ENCODE data around the gene PPP1R14D.

Gene PPP1R14D

DNA sequence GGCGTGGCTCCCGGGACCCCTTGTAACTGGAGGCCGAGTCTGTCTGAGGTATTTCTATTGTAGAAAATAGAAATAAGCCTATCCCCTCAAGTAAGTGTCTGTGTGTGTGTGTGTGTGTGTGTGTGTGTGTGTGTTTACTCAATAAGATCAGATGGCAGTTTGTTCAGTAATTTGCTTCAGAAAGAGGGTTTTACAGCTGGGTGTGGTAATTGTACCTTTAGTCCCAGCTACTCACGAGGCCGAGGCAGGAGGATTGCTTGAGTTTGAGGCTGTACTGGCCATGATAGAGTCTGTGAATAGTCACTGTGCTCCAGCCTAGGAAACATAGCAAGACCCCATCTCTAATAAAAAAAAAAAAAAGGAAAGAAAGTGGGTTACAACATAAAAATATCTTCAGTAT, 24.0 kb upstream of the PPP1R14D start:
- no peak for DNase-seq (ENCODE audit: low spot score)

DNA sequence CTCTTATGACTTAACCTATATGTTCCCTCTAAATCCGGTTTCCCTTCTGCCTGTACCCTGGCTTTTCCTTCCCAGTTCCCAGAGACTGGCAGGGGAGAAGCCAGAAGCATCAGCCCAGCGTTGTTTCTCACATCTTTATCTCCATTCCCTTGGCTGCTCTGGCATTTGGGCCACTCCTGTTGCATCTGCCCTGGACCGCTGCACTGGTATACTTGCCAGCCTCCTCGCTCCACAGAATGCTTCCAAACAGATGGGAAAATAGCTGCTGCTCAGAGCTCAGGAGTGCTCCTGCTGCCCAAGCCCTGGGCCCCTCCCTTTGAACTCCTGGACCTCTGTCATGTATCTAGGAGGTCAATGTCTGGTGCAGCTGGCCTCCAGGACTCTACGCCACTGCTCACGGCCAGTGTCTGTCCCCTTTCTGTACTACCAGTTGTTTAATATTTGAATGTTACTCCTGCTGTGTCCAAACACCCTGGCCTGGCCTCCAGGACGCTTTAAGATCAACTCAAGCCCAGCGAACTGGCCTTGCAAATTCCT, 22.1 kb upstream of the PPP1R14D start:
- DNase-seq (ENCODE audit: low spot score) = no peak

DNA sequence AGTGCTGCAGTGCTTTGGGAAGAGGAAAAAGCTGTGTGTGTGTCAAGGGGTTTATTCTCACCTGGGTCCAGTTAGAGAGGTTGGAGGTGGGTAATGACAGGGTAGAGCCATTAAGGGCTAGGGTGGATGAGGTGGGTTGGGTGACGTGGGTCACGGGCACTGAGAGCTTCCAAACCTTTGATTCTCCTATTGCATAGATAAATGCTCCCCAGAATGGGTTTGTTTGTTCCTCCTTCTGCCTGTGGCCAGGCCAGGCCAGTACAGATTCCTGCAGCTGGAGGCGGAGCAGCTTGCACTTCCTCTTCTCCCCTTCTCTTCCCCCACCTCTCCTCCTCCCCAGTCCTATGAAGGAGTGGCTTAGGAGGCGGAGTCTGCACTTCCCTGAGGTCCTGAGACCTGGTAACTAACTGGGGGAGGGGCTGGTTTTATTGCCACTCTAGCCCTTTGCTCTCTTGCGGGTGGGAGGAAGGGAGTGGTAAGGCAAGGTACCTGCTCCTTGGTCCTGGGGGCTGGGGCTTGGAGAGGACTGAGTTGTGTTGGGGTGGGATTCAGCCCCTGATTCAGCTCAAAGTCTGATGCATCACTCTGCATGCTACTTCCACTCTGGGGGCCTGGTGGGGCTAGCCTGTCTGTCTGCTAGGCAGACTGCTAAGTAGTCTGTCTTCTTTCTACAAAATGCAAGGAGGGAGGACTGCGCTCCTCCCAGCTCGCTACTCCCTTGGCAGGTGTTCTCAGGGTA, 18.9 kb upstream of the PPP1R14D start:
- DNase-seq (ENCODE audit: low spot score) = peak; percentile 41

DNA sequence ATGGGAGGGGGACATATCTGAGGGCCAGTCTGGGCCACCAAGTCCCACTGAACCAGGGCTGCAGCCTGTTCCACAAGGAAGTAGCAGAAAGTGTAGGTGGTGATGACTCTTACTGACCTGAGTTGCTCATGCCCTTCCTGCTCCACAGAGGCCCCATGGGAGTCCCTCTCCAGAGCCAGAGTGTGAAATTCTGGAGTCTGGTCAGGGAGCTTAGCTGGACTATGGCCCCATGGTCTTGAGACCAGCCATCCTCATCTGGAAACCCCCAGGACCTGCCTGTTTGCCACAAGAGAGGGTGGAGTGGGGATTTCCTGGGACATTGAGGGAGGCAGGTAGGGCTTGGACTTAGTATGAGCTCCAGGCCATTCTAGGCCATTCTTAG, 18.3 kb upstream of the PPP1R14D start:
- DNase-seq (ENCODE audit: low spot score) = no peak

DNA sequence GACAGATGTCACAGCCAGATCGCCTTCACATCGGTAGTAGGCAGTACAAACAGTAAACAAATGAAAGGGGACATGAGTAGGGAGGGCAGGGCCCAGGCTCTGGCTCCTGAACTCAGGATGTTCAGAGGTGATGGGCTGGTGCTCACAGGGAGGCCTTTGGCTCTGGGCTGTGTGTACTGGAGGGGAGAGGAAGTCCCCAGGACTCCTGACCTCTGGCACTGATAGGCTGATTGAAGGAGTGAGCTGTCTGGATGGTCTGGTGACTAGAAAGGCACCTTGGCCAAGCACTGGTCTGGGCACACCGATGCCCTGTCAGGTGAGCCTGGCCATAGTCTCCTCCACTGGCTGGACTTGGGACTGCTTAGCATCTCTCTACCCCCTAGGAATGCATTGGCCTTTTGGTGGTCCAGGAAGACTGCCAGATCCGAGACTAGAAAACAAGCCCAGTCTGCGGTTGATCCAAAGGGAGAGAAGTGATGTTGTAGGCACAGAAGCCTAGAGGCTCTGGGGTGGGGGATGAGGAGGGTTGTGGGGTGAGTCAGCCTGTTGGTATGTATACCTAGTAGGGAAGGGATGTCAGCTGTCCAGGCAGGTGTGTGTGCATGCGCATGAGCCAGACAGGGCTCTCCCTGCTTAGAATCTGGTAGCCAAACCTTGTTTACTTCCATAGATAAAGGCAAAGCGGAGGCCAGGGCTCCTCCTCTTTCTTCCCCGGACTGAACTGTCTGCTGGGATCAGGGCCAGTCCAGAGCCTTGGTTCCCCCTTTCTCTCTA, 17.2 kb upstream of the PPP1R14D start:
- DNase-seq (ENCODE audit: low spot score) = no peak

DNA sequence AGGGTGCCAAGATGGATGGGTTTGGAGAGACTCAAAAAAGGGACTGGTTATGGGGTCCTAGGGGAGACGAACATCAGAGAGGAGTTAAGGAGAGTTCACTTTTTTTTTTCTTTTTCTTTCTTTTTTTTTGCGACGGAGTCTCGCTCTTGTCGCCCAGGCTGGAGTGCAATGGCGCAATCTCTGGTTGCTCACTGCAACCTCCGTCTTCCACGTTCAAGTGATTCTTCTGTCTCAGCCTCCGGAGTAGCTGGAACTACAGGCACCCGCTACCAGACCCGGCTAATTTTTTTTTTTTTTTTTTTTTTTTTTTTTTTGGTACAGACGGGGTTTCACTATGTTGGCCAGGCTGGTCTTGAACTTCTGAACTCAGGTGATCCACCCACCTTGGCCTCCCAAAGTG, 16.5 kb upstream of the PPP1R14D start:
- no peak for DNase-seq (ENCODE audit: low spot score)

DNA sequence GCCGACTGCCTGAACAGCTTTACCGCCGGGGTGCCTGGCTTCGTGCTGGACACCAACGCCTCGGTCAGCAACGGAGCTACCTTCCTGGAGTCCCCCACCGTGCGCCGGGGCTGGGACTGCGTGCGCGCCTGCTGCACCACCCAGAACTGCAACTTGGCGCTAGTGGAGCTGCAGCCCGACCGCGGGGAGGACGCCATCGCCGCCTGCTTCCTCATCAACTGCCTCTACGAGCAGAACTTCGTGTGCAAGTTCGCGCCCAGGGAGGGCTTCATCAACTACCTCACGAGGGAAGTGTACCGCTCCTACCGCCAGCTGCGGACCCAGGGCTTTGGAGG, 16.2 kb upstream of the PPP1R14D start:
- DNase-seq (ENCODE audit: low spot score) = no peak

DNA sequence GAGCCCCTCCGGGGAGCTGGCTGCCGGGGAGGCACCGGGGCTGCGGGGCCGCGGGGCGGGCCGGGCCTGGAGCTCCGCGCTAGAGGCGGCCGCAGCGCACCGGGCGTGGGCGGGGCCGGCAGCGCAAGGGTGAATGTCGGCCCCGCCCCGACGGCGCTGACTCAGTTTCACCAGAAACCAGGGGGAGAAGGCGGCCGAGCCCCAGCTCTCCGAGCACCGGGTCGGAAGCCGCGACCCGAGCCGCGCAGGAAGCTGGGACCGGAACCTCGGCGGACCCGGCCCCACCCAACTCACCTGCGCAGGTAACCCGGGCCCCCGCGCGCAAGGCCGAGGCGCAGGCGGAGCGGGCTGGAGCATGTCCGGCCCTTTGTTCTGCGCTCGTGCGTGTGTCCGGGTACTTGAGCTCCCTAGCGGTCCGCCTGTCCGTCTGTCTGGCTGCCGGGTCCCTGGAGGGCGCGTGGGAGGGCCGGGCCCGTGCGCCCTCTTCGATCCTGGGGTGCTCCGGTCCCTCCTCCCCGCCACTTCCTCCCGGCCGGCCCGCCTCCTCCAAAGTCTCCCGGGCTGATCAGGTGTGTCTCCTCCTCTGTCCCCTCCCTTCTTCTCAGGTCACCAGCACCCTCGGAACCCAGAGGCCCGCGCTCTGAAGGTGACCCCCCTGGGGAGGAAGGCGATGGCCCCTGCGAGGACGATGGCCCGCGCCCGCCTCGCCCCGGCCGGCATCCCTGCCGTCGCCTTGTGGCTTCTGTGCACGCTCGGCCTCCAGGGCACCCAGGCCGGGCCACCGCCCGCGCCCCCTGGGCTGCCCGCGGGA, 15.6 kb upstream of the PPP1R14D start, which contains the start of gene SPINT1:
SPINT1 (plus strand) TSS at position 164 of the 811 bp plus-strand sequence; CDS start at position 671, 507 bp downstream.
- no peak for DNase-seq (ENCODE audit: low spot score)

DNA sequence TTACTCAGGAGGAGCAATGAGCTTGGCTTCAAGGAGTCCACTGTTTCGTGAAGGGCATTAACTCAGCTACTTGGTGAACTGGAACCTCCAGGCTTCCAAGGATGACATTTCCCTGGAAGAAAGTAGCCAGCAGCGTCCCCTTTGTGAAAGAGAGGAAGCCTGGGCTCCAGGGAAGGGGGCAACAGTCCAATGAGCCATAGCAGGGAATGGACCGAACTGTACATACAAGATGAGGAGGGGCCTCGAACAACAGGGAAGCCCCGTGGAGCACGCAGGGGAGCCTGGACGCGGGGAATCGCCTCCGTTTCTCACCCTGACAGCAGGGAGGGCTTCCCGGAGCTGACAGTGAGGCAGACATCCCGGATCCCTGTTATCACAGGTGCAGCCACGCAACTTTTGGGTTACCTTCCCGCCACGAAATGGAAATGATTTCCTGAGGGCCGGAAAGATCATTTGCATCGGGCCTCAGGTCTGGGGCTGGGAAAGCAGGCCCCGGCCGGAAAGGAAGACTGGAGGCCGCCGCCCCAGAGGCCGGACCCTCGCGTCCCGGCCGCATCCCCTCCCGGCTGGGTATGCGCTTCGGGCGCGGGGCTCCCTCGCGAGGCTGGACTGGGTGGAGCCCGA, 14.9 kb upstream of the PPP1R14D start:
- no peak for DNase-seq (ENCODE audit: low spot score)

DNA sequence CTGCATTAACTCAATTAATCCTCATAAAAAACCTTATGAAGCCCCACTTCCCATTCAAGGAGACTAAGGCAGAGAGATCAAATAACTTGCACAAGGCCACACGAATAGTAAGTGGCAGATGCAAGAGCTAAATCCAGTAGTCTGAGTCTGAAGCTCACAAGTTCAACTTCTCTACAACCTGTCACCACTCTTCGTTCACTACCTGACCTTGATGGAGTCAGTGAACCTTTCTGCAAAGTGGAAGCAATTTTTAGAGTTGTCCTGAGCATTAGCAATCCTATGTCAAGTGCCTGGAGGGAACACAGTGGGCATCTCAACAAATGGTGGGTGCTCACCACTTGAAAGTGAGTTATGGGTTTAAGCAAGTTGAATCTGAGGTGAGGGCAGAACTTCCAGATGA, 13.2 kb upstream of the PPP1R14D start:
- no peak for DNase-seq (ENCODE audit: low spot score)

DNA sequence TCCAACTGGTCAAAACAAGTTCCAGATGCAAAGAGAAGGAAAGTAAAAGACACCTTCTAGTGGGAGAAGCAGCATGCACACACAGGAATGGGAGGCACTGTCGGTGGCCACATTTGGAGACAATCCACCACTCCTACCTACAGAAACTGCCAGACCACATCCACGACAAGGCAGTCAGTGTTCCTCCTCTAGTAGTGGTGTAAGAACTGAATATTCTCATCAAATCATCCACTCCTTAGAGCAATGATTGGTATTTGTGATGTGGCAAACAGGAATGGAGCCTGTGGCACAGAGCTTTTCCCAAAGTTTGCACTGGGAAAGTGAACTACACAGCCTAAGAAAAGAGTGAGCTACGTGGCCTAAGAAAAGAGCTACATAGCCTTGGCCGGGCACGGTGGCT, 10.2 kb upstream of the PPP1R14D start:
- DNase-seq (ENCODE audit: low spot score) = no peak

DNA sequence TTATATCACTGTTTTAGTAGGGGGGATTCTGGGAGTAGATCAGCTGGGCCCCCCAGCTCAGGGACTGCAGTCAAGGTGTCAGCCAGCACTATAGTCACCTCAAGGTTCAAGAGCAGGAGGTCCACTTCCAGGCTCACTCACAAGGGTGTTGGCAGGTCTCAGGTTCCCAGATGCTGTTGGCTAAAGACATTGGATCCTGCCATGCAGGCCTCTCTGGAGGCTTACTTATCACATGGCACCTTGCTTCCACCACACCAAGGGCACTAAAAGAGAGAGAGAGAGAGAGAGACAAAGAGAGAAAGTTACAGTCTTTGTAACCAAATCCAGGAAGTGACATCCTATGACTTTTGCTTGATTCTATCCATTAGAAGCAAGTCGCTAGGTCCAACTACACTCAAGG, 7.5 kb upstream of the PPP1R14D start:
- no peak for DNase-seq (ENCODE audit: low spot score)

DNA sequence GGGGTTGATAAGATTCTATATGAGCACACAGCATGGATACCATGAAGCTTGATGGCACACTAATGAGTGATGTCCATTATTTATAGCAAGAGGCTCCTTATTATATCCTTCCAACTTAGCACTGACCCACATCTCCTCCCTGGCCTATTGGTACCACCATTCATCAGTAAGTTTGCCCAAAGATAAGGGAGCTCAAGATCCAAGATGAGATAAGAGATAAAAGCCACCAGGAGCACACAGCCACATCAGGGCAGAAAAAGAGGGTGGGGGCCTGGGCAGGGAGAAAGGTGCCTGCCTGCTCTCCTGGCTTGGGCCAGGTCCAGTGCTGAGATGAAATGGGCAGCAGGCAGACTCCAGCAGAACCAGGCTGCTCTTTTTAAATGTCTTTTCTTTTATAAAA, 4.4 kb upstream of the PPP1R14D start:
- no peak for DNase-seq (ENCODE audit: low spot score)

DNA sequence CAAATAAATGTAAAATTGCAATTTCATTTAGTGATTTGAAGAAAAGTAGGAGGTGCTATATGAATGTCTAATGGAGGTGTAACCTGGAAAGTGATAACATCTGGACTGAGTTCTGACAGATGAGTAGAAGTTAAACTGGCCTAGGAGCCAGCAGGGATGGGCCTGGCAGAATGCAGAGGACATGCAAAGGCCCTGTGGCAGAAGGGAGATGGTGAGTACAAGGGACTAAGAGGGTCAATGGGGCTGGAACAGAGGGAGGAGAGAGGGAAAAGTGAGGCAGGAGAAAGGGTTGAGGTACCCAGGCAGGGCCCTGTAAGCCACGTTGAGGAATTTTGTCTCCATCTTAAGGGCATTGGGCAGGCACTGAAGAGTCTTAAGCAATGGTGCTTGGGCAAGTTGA, 3.4 kb upstream of the PPP1R14D start:
- no peak for DNase-seq (ENCODE audit: low spot score)

DNA sequence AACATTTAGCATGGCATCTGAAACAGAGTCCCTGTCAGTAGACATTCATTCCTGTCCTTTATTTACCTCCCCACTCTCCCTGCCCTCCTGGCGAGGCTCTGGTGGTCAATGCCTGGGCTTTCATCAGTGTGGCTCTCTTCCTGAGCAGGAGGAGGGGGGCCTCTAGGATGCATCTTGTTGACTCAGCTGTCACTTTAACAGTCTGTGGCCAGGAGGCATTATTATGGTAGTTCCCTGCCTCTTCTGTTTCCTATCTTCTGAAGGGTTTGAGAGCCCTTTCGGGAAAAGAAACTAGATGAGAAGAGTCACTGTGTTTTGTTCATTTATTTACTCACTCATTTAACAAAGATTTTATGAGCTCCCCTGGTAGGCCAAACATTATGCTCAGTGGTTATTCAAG, 2.4 kb upstream of the PPP1R14D start:
- DNase-seq (ENCODE audit: low spot score) = no peak

DNA sequence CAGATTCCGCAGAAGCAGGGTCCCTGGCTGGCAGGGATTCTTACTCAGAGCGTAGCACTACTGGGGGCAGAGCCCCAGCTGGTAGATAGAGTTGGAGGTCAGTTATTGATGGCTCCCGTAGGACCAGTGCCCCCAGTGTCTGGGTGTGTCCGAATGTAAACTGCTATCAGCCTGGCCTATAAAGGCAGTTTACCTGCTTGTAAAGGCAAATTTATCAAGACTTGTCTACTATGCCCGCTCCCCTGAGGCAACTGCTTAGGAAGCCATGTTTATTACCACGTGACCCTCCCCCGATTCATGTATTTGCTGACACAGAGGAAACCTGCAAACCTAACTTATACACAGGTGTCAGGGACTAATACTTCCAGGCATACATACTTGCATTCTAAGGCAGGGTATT, 607 bp upstream of the PPP1R14D start:
- DNase-seq (ENCODE audit: low spot score) = no peak

DNA sequence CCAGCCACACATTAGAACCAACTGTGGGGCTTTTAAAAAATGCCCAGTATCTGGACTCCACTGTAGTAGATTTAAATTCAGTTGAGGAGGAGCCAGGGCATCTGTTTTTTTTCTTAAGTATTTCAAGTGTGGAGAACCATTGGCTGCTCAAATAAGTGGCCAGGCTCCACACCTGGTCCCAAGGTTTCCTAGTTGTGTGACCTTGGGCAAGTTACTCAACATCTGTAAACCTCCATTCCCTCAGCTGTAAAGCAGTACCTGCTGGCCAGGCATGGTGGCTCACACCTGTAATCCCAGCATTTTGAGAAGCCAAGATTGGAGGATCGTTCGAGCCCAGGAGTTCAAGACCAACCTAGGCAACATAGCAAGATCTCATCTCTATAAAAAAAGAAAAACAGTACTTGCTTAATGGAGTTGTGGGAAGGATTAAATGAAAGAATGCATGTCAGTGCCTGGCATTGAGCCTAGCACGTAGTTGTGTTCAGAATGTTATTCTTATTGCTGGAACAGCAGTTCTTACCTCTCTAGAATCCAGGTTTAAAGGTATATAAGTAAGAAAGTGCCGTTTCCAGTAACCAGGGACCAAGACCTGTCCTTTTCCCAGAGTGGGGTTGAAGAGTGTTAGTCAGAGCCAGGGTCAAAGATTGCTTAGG, 2.0 kb downstream of the PPP1R14D start:
- DNase-seq (ENCODE audit: low spot score) = no peak

DNA sequence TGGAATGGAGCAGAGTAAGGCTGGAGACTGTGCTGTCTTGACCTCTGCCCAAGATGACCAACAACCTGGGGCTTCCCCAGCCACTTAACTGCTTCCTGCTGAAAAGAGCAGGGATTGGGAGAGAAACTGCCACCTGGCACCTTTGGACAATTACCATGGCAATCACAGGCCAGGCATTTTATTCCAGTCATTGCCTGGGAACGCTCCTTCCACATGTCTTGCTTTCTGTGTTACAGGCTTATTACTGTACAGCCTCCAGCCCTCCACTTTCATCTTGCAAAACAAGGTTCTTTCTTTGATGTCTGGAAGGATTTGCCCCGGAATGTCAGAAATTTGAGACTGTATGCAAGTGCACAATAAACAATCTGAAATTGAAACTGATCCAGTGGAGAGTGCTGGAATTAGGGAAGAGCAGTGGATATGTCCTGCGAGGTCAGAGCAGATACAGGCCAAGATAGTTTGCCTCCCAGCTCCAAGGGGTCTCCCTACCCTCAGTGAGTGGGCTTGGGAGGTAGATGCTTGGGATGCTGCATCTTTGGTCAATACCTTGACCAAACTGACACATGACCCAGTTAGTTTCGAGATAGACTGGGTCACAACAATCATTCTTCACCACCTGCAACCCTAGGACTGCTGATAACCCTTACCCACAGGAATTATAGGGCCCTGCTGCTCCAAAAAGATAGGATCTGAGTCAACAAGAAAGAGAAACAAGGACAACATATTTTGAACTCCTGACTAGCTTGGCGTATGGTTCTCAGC, 2.7 kb downstream of the PPP1R14D start:
- peak; percentile 14 for DNase-seq (ENCODE audit: low spot score)

DNA sequence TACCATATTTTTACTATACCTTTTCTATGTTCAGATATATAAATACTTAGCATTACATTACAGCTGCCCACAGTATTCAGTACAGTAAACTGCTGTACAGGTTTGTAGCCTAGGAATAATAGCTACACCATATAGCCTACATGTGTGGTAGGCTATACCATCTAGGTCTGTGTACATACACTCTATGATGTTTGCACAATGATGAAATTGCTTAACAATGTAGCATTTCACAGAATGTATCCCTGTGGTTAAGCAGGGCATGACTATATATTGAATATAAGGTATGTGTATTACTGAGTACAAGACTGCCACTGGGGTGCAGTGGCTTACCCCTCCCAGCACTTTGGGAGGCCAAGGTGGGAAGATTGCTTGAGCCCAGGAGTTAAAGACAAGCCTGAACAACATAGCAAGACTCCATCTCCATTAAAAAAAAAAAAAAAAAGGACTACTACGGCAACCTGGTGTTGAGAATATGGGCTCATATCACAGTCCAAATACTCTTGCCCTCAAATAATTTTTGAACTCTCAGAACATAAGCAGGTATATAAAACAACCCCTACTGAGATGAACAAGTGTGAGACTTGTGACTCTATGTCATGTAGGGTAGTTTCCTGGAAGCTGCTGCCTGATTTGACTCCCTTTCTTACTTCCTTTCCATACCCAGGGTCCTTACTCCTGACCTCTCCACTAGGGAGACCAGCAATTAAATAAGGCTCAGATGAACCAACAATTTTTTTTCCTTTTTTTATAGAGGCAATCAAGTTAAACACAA, 4.8 kb downstream of the PPP1R14D start:
- DNase-seq (ENCODE audit: low spot score) = no peak

DNA sequence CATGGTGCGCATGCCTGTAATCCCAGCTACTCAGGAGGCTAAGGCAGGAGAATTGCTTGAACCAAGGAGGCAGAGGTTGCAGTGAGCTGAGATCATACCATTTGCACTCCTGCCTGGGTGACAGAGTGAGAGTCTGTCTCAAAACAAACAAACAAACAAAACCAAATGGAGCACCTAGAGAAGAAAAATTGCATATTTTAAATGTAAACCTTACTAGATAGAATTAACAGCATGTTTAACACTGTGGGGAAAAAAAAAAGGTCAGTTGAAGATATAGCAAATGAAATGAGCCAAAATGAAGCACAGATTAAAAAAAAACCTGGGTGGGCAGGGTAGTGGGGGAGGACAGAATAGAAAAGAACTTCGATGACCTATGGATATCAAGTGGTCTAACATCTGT, 7.3 kb downstream of the PPP1R14D start:
- no peak for DNase-seq (ENCODE audit: low spot score)
